ENCODE measurements around the gene DCHS1. TPM values are rescaled to one million over a fixed set of nuclear protein-coding genes. Genes with fewer than 3 reads are reported as not detected.

The DCHS1 gene
- total and polyA plus RNA-seq, 2 experiments from 2014 or later, result 8.0 to 15.2 TPM

GRCh38 chr11:6623391-6624363 lies 31.9 kb downstream of the DCHS1 start:
- Histone ChIP-seq H3K27ac (no peak overlapping the region), H3K9me2 (replicated peaks; ENCODE audit: insufficient read depth) (no peaks in the 10 kb centered on the region), H3K36me3 (replicated peaks; ENCODE audit: insufficient read depth, low read depth) (no peaks in the 10 kb centered on the region), H2AFZ (no peak overlapping the region), H3K4me1 (ENCODE audit: insufficient read depth) (no peaks in the 10 kb centered on the region), H4K20me1 (ENCODE audit: insufficient read depth, poor library complexity, severe bottlenecking) (no peaks in the 10 kb centered on the region), H3K9me3 (ENCODE audit: low read depth) (no peaks in the 10 kb centered on the region), H3K79me2 (peaks cover 3% of the 10 kb centered on the region), H3K27me3 (no peaks in the 10 kb centered on the region), H3K4me3 (no peak overlapping the region), H3K4me2 (no peak overlapping the region)
- no peak for TF ChIP-seq EZH2 (IDR thresholded peaks at IDR 0.05; ENCODE audit: borderline replicate concordance)
- 92% methylated on average over 31 of the region's 31 CpGs for WGBS (ENCODE audit: low lambda C conversion rate, missing lambda C conversion rate)
- no peak for DNase-seq (ENCODE audit: low spot score)

DNA sequence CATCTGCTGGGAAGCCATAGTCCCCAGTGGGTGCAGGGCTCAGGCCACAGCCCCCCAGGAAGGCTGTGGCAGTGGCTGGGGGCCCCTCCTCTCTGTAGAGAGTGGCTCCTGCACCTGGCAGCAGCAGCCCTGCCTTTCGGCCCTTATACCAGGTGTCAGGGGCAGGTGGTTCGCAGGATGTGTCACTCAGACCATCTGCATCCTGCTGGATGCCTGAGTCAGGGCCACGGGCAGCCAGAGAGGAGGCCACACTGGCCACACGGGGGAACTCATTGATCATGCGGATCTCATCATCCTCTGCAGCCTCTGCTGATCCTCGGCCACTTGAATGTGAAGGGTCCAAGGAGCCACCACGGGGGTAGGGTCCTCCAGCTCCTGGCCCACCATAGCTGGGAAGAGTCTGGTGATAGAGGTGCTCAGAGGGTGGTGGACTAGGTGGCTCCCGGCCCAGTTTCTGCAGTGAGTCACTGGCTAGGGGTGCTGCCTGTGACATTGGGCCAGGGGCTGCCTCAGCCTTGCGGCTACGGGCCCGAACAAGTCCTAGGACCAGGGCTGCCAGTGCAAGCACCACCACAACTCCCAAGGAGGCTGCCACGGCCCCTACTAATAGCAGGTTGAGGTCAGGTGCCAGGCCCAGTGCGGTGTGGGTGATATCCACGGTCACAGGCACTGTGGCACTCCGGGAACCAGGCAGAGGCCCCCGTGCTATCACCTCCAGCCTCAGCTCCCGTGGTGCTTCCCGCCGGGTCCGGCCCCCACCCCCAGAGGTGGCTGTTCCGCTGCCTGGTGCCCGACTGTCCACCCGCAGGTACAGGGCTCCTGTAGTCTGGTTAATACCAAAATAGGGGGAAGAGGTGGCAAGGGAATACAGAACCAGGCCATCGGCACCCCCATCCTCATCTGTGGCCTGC lies 33.1 kb downstream of the DCHS1 start:
- 96% methylated on average over 24 of the region's 24 CpGs for WGBS (ENCODE audit: low lambda C conversion rate, missing lambda C conversion rate)
- H3K79me2 ChIP-seq, result peaks cover 11% of the 10 kb centered on the region
- no peak overlapping the region for H2AFZ ChIP-seq
- H3K4me2 ChIP-seq, result no peak overlapping the region
- no peaks in the 10 kb centered on the region for H3K27me3 ChIP-seq
- H3K4me3 ChIP-seq, result no peak overlapping the region
- H3K36me3 ChIP-seq (replicated peaks; ENCODE audit: insufficient read depth, low read depth), result no peaks in the 10 kb centered on the region
- no peaks in the 10 kb centered on the region for H3K9me3 ChIP-seq (ENCODE audit: low read depth)
- no peaks in the 10 kb centered on the region for H4K20me1 ChIP-seq (ENCODE audit: insufficient read depth, poor library complexity, severe bottlenecking)
- DNase-seq (ENCODE audit: low spot score), result no peak
- H3K9me2 ChIP-seq (replicated peaks; ENCODE audit: insufficient read depth), result no peaks in the 10 kb centered on the region
- TF ChIP-seq EZH2phosphoT487 (IDR thresholded peaks at IDR 0.05; ENCODE audit: low read depth, severe bottlenecking, unreplicated experiment) (no peak), EZH2 (IDR thresholded peaks at IDR 0.05; ENCODE audit: borderline replicate concordance) (no peak)
- TF ChIP-seq, protein P1, sequence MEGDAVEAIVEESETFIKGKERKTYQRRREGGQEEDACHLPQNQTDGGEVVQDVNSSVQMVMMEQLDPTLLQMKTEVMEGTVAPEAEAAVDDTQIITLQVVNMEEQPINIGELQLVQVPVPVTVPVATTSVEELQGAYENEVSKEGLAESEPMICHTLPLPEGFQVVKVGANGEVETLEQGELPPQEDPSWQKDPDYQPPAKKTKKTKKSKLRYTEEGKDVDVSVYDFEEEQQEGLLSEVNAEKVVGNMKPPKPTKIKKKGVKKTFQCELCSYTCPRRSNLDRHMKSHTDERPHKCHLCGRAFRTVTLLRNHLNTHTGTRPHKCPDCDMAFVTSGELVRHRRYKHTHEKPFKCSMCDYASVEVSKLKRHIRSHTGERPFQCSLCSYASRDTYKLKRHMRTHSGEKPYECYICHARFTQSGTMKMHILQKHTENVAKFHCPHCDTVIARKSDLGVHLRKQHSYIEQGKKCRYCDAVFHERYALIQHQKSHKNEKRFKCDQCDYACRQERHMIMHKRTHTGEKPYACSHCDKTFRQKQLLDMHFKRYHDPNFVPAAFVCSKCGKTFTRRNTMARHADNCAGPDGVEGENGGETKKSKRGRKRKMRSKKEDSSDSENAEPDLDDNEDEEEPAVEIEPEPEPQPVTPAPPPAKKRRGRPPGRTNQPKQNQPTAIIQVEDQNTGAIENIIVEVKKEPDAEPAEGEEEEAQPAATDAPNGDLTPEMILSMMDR (IDR thresholded peaks at IDR 0.05; ENCODE audit: poor library complexity), result no peak
- H3K4me1 ChIP-seq (ENCODE audit: insufficient read depth), result peaks cover 10% of the 10 kb centered on the region
- no peak overlapping the region for H3K27ac ChIP-seq

- Histone ChIP-seq H3K36me3 (replicated peaks; ENCODE audit: insufficient read depth, low read depth) (no peaks in the 10 kb centered on the region), H3K4me3 (no peak overlapping the region), H2AFZ (no peak overlapping the region), H3K4me1 (ENCODE audit: insufficient read depth) (peaks cover 12% of the 10 kb centered on the region), H4K20me1 (ENCODE audit: insufficient read depth, poor library complexity, severe bottlenecking) (no peaks in the 10 kb centered on the region), H3K9me2 (replicated peaks; ENCODE audit: insufficient read depth) (no peaks in the 10 kb centered on the region), H3K27me3 (no peaks in the 10 kb centered on the region), H3K4me2 (no peak overlapping the region), H3K9me3 (ENCODE audit: low read depth) (no peaks in the 10 kb centered on the region), H3K79me2 (peaks cover 15% of the 10 kb centered on the region), H3K27ac (no peak overlapping the region)
- TF ChIP-seq, protein P1 (IDR thresholded peaks at IDR 0.05; ENCODE audit: poor library complexity), result no peak
- TF ChIP-seq EZH2 (IDR thresholded peaks at IDR 0.05; ENCODE audit: borderline replicate concordance) (no peak), EZH2phosphoT487 (IDR thresholded peaks at IDR 0.05; ENCODE audit: low read depth, severe bottlenecking, unreplicated experiment) (no peak)
- no peak for DNase-seq (ENCODE audit: low spot score)
- 92% methylated on average over 13 of the region's 16 CpGs for WGBS (ENCODE audit: low lambda C conversion rate, missing lambda C conversion rate)
Observed at GRCh38 chr11:6621711-6622211, 33.8 kb downstream of the DCHS1 start.

All from hepatocyte (in vitro differentiated cells).